GM23338 (cell line): ENCODE data around the gene CFAP410. TPM values are rescaled to one million over a fixed set of nuclear protein-coding genes. Genes with fewer than 3 reads are reported as not detected.

Experiments
- ATAC-seq: fragments of 200-7000 bp; cut with Tn5 transposase; 3 replicates; pipeline ENCODE4 v1.9.1; 2020
- DNase-seq: peaks from one replicate; pipeline ENCODE4 v3.0.0-alpha.2; 2015; ENCODE audit warnings: low spot score
- H2AFZ ChIP-seq: fragments of 200-600 bp; sonication (generic); 2 replicates; pipeline ENCODE4 v1.8.0; 2016; ENCODE audit warnings: antibody characterized with exemption, mild to moderate bottlenecking, moderate library complexity
- H3F3A ChIP-seq: fragments of 200-600 bp; sonication (generic); replicated peaks from 2 replicates; pipeline ENCODE4 v1.8.0; 2017; ENCODE audit warnings: antibody characterized with exemption, mixed run types, low read depth
- H3K27ac ChIP-seq: fragments of 200-600 bp; sonication (generic); 2 replicates; pipeline ENCODE4 v1.6.1; 2016; ENCODE audit warnings: low read depth
- H3K27me3 ChIP-seq: fragments of 200-600 bp; sonication (generic); 2 replicates; pipeline ENCODE4 v1.8.0; 2016; ENCODE audit warnings: mild to moderate bottlenecking, mixed run types, moderate library complexity; ENCODE audit not compliant: insufficient read depth
- H3K36me3 ChIP-seq: fragments of 200-600 bp; sonication (generic); 2 replicates; pipeline ENCODE4 v1.8.0; 2016; ENCODE audit warnings: mild to moderate bottlenecking; ENCODE audit not compliant: insufficient read depth
- H3K4me1 ChIP-seq: fragments of 200-600 bp; sonication (generic); 2 replicates; pipeline ENCODE4 v1.8.0; 2016; ENCODE audit warnings: mild to moderate bottlenecking, moderate library complexity; ENCODE audit not compliant: insufficient read depth
- H3K4me2 ChIP-seq: fragments of 200-600 bp; sonication (generic); 2 replicates; pipeline ENCODE4 v1.7.1; 2017; ENCODE audit warnings: mixed run types
- H3K4me3 ChIP-seq: fragments of 200-600 bp; sonication (generic); 2 replicates; pipeline ENCODE4 v1.6.1; 2016; ENCODE audit warnings: mixed run types
- H3K79me2 ChIP-seq: fragments of 200-600 bp; sonication (generic); replicated peaks from 2 replicates; pipeline ENCODE4 v1.8.0; 2017; ENCODE audit warnings: mild to moderate bottlenecking; ENCODE audit not compliant: insufficient read depth
- H3K9me2 ChIP-seq: fragments of 200-600 bp; sonication (generic); 2 replicates; pipeline ENCODE4 v1.8.0; 2017; ENCODE audit not compliant: insufficient read depth
- H4K20me1 ChIP-seq: fragments of 200-600 bp; sonication (generic); replicated peaks from 2 replicates; pipeline ENCODE4 v1.8.0; 2017; ENCODE audit warnings: mild to moderate bottlenecking; ENCODE audit not compliant: insufficient read depth
- H3K27ac Mint-ChIP-seq: 2 replicates; pipeline ENCODE4 v1.8.0; 2020; ENCODE audit warnings: inconsistent platforms, mild to moderate bottlenecking, moderate library complexity, mixed read lengths
- H3K27me3 Mint-ChIP-seq: 3 replicates; pipeline ENCODE4 v1.8.0; 2022; ENCODE audit warnings: low read depth, mild to moderate bottlenecking, moderate library complexity, mixed read lengths, inconsistent platforms; ENCODE audit not compliant: insufficient read depth, poor library complexity
- H3K36me3 Mint-ChIP-seq: 3 replicates; pipeline ENCODE4 v1.8.0; 2021; ENCODE audit warnings: low read depth, mild to moderate bottlenecking, inconsistent platforms, moderate library complexity, mixed read lengths
- H3K4me1 Mint-ChIP-seq: 3 replicates; pipeline ENCODE4 v1.8.0; 2020; ENCODE audit warnings: mild to moderate bottlenecking, inconsistent platforms, mixed read lengths
- H3K4me3 Mint-ChIP-seq: 3 replicates; pipeline ENCODE4 v1.8.0; 2021; ENCODE audit warnings: moderate library complexity, mild to moderate bottlenecking, inconsistent platforms, mixed read lengths
- H3K9me3 Mint-ChIP-seq: 3 replicates; pipeline ENCODE4 v1.8.0; 2020; ENCODE audit warnings: moderate library complexity, mild to moderate bottlenecking, inconsistent platforms, mixed read lengths
- CTCF ChIP-seq, 2 experiments: fragments of 200-600 bp in 1 of 2; sonication (generic) in 1 of 2; conservative IDR thresholded peaks; 2 replicates each; pipeline versions ENCODE4 v1.5.1 to v1.6.1; 2016 to 2017; ENCODE audit warnings: antibody characterized with exemption in 2 of 2, low read depth in 2 of 2, mild to moderate bottlenecking in 2 of 2, moderate library complexity in 1 of 2
- EZH2 ChIP-seq: fragments of 200-600 bp; sonication (generic); IDR thresholded peaks from one replicate; pipeline ENCODE4 v1.8.0; 2017; ENCODE audit warnings: antibody characterized with exemption, mild to moderate bottlenecking, low read depth; ENCODE audit not compliant: unreplicated experiment
- NANOG ChIP-seq: IDR thresholded peaks from 2 replicates; pipeline ENCODE4 v1.6.1; 2016; ENCODE audit warnings: antibody characterized with exemption, borderline replicate concordance
- POLR2AphosphoS5 ChIP-seq: IDR thresholded peaks from 2 replicates; pipeline ENCODE4 v1.6.1; 2016; ENCODE audit warnings: antibody characterized with exemption, low read depth
- STAT1 ChIP-seq: IDR thresholded peaks from one replicate; pipeline ENCODE4 v1.6.1; 2016; ENCODE audit warnings: antibody characterized with exemption; ENCODE audit not compliant: unreplicated experiment
- ZNF114 ChIP-seq: fragments of 250-450 bp; sonication (Bioruptor Pico); IDR thresholded peaks from 2 replicates; pipeline ENCODE4 v1.5.0; 2020; ENCODE audit warnings: mild to moderate bottlenecking, moderate library complexity
- ZNF331 ChIP-seq: fragments of 250-450 bp; sonication (Bioruptor Pico); IDR thresholded peaks from 2 replicates; pipeline ENCODE4 v1.5.0; 2020; ENCODE audit warnings: low read depth, mild to moderate bottlenecking, moderate library complexity
- ZNF462 ChIP-seq: fragments of 250-450 bp; sonication (Bioruptor Pico); IDR thresholded peaks from 2 replicates; pipeline ENCODE4 v1.5.0; 2020; ENCODE audit warnings: mild to moderate bottlenecking, moderate library complexity
- polyA plus RNA-seq: library from polyadenylated mRNA; unstranded; fragments of >200 nt; fragmentation: Nextera tagmentation; extraction: Ambion mirVana; gene quantifications from 2 replicates; pipeline ENCODE4 v1.2.1, GENCODE V29; 2016
- total RNA-seq: library from RNA; depleted of rRNA; stranded (reverse); fragments of >200 nt; shearing (Covaris generic); gene quantifications from 2 replicates; pipeline ENCODE4 v1.2.3, GENCODE V29; 2014
- TF ChIP-seq, protein P1 (sequence below): IDR thresholded peaks from 2 replicates; pipeline ENCODE4 v1.6.1; 2016; ENCODE audit warnings: antibody characterized with exemption

The CFAP410 gene
- total and polyA plus RNA-seq, 2 experiments from 2014 or later = 11.0 to 24.0 TPM

DNA sequence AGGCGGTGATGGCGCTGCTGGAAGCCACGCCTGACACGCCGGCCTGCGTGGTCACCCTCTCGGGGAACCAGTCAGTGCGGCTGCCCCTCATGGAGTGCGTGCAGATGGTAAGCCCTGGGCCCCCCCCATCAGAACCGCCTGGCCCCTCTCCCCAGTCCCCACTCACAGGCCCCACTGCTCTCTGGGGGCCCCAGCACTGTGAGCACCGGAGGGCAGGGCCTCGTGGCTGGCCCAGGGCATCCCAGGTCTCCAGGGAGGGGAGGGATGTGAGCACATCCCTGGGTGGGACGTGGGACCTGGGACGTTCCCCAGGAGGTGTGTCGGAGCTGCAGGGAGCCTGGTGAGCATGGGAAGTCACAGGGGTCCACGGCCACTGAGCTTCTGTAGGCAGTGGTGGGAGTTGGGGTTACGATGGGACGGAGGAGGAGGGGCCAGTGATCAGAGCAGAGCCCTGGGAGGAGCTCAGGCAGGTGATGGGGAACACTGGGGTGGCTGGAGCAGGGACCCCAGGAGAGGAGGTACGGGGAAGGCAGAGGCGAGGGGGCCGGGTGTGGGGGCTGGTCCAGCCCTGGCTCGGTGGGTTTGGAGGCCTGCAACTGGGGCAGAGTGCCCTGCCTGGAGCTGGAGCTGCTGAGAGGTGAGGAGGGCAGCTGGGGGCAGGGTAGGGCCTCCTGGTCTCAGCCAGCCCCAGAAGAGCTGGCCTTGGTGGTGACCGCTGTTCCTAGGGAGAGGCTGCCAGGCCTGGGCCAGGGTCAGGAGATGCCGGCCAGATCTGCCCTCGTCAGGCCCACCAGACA, 20.5 kb downstream of the CFAP410 start:
- Histone ChIP-seq H3K27me3 (no peaks in the 10 kb centered on the region), H3K36me3 (no peaks in the 10 kb centered on the region), H3K79me2 (no peaks in the 10 kb centered on the region), H2AFZ (no peak overlapping the region), H3K27ac (no peak overlapping the region), H3F3A (no peaks in the 10 kb centered on the region), H3K4me2 (no peak overlapping the region), H4K20me1 (no peaks in the 10 kb centered on the region), H3K4me3 (no peak overlapping the region), H3K4me1 (no peaks in the 10 kb centered on the region), H3K9me2 (no peaks in the 10 kb centered on the region)
- TF ChIP-seq, protein P1, sequence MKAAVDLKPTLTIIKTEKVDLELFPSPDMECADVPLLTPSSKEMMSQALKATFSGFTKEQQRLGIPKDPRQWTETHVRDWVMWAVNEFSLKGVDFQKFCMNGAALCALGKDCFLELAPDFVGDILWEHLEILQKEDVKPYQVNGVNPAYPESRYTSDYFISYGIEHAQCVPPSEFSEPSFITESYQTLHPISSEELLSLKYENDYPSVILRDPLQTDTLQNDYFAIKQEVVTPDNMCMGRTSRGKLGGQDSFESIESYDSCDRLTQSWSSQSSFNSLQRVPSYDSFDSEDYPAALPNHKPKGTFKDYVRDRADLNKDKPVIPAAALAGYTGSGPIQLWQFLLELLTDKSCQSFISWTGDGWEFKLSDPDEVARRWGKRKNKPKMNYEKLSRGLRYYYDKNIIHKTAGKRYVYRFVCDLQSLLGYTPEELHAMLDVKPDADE = no peak
- TF ChIP-seq POLR2AphosphoS5 (no peak), ZNF114 (CRISPR knock-in tag) (no peak), NANOG (no peak), CTCF (conservative IDR thresholded peaks at IDR 0.05; ENCODE audit: low read depth in 2 of 2) (no peak), EZH2 (no peak), STAT1 (no peak), ZNF331 (CRISPR knock-in tag) (no peak), ZNF462 (no peak)
- Mint-ChIP-seq H3K27me3 (peaks cover 10% of the 10 kb centered on the region), H3K9me3 (no peaks in the 10 kb centered on the region), H3K27ac (no peak overlapping the region), H3K4me1 (no peaks in the 10 kb centered on the region), H3K4me3 (no peak overlapping the region), H3K36me3 (peaks cover 3% of the 10 kb centered on the region; the same call in 2 of the 3 replicates)
- no peak for ATAC-seq
- no peak for DNase-seq
